ENCODE data around the gene LRRC75A. TPM values are rescaled to one million over a fixed set of nuclear protein-coding genes. Genes with fewer than 3 reads are reported as not detected.

The LRRC75A gene
- total RNA-seq, 1 donor from 2014 or later = 2.5 TPM

- TF ChIP-seq CTCF (IDR thresholded peaks at IDR 0.05) = no peak
- Histone ChIP-seq H3K36me3 (no peaks in the 10 kb centered on the region), H3K27me3 (no peaks in the 10 kb centered on the region), H3K4me3 (no peak overlapping the region), H3K4me1 (no peaks in the 10 kb centered on the region), H3K27ac (no peak overlapping the region), H3K9me3 (no peaks in the 10 kb centered on the region)
- no peak for ATAC-seq
- DNase-seq = no peak
- intact Hi-C loops (cut with DNase I) = no loop called here
Observed at GRCh38 chr17:16496820-16497489, 5.0 kb upstream of the LRRC75A start.

GRCh38 chr17:16495980-16496819 lies 4.2 kb upstream of the LRRC75A start:
- Histone ChIP-seq H3K9me3 (no peaks in the 10 kb centered on the region), H3K4me1 (peaks cover 3% of the 10 kb centered on the region), H3K27me3 (no peaks in the 10 kb centered on the region), H3K27ac (no peak overlapping the region), H3K36me3 (no peaks in the 10 kb centered on the region), H3K4me3 (no peak overlapping the region)
- no peak for TF ChIP-seq CTCF (IDR thresholded peaks at IDR 0.05)
- intact Hi-C loops (cut with DNase I) = no loop called here
- no peak for ATAC-seq
- DNase-seq = no peak

GRCh38 chr17:16495561-16495960 lies 3.6 kb upstream of the LRRC75A start:
- H3K4me3 ChIP-seq = no peak overlapping the region
- H3K9me3 ChIP-seq = no peaks in the 10 kb centered on the region
- intact Hi-C loops (cut with DNase I) = no loop called here
- no peaks in the 10 kb centered on the region for H3K36me3 ChIP-seq
- no peak overlapping the region for H3K27ac ChIP-seq
- TF ChIP-seq CTCF (IDR thresholded peaks at IDR 0.05) = no peak
- DNase-seq (no peak), ATAC-seq (no peak)
- peaks cover 9% of the 10 kb centered on the region for H3K4me1 ChIP-seq
- H3K27me3 ChIP-seq = no peaks in the 10 kb centered on the region

- peaks cover 10% of the 10 kb centered on the region for H3K4me1 ChIP-seq
- intact Hi-C loops (cut with DNase I) = no loop called here
- H3K9me3 ChIP-seq = no peaks in the 10 kb centered on the region
- no peak overlapping the region for H3K27ac ChIP-seq
- ATAC-seq (no peak), DNase-seq (no peak)
- no peaks in the 10 kb centered on the region for H3K27me3 ChIP-seq
- no peaks in the 10 kb centered on the region for H3K36me3 ChIP-seq
- no peak overlapping the region for H3K4me3 ChIP-seq
- TF ChIP-seq CTCF (IDR thresholded peaks at IDR 0.05) = no peak
Observed at GRCh38 chr17:16494059-16494458, 2.1 kb upstream of the LRRC75A start.

- Histone ChIP-seq H3K9me3 (no peaks in the 10 kb centered on the region), H3K27me3 (no peaks in the 10 kb centered on the region), H3K36me3 (no peaks in the 10 kb centered on the region), H3K27ac (no peak overlapping the region), H3K4me3 (no peak overlapping the region), H3K4me1 (peaks cover 10% of the 10 kb centered on the region)
- TF ChIP-seq CTCF (IDR thresholded peaks at IDR 0.05) = no peak
- ATAC-seq (no peak), DNase-seq (no peak)
- intact Hi-C loops (cut with DNase I) = no loop called here
Observed at GRCh38 chr17:16493531-16494046, 1.6 kb upstream of the LRRC75A start.

Measured in upper lobe of right lung (tissue), 1 donor.